Activated CD4-positive, CD25-positive, alpha-beta regulatory T cell (primary cell): ENCODE results near the gene VMO1.

Source experiments
- DNase-seq, 4 experiments: peaks; one replicate each; lab custom pipeline; 2025; lab: John Stamatoyannopoulos, UW

Gene VMO1

GRCh38 chr17:4800462-4801196, 14.5 kb upstream of the VMO1 start:
- DNase-seq: no peak

GRCh38 chr17:4796552-4796920, 10.4 kb upstream of the VMO1 start:
- DNase-seq: peak in 1 of 4 experiments; percentile 14

DNA sequence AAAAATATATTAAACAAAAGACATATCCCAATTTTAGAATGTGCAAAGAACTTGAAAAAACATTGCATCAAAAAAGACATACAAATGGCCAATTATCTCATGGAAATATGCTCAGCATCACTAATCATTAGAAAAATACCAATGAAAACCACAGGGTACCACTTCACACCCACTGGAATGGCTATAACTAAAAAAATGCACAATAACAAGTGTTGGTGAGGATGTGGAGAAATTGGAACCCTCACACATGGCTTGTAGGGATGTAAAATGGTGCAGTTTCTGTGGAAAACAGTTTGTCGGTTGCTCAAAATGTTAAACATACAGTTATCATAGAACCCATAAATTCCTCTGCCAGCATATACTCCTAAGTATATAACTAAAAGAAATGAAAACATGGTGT, 9.0 kb upstream of the VMO1 start:
- no peak for DNase-seq

DNA sequence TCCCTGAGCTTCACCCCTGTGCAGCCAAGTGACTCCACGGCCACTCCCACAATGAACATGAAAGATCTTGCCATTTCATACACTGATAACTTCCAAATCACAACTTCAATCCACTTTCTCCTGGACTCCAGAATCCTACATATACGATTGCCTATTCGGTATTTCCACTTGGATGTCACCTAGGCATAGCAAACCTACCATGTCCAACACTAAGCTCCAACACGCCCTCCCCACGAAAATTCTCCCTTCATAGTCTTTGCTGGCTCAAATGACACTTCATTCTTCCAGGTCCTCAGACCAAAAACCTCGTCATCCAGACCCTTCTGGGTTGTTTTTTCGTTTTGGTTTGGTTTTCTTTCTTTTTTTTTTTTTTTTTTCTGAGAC, 4.5 kb upstream of the VMO1 start:
- no peak for DNase-seq

GRCh38 chr17:4789951-4790704, 4.0 kb upstream of the VMO1 start:
- DNase-seq: peak; percentile 55 to 72 (median 61)

- no peak for DNase-seq
These were observed 3.5 kb upstream of the VMO1 start for GRCh38 chr17:4789701-4789950.

GRCh38 chr17:4788807-4789700, 2.9 kb upstream of the VMO1 start, which contains the start of gene GLTPD2:
Gene GLTPD2 (plus strand): TSS chr17:4788964. CDS start chr17:4789012, 48 bp downstream.
- no peak for DNase-seq

DNA sequence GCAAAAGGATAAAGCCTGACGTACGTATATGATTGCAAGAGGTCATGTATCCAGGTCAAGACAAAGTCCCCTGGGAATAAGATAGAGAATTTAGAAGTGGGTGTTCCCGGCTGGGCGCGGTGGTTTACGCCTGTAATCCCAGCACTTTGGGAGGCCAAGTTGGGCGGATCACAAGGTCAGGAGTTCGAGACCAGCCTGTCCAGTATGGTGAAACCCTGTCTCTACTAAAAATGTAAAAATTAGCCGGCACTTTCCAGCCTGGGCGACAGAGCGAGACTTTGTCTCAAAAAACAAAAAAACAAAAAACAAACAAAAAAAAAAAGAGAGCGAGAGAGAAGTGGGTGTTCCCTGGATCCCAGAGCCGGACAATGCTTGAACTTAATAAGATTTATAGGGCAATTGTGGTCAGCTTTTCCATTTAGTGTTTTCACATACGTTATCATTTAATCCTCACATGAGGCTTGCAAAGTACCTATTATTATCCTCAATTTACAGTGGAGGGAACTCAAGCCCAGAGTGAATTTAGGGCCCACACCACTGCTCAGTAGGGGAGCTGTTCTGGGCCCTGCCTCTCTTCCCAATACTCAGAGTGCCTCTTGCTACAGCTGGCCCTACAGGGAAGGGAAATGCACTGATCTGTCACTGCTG, 2.1 kb upstream of the VMO1 start:
- DNase-seq: no peak

- DNase-seq: no peak
These were observed 352 bp upstream of the VMO1 start for GRCh38 chr17:4786516-4786915.

GRCh38 chr17:4785311-4786105, 656 bp downstream of the VMO1 start:
- no peak for DNase-seq

DNA sequence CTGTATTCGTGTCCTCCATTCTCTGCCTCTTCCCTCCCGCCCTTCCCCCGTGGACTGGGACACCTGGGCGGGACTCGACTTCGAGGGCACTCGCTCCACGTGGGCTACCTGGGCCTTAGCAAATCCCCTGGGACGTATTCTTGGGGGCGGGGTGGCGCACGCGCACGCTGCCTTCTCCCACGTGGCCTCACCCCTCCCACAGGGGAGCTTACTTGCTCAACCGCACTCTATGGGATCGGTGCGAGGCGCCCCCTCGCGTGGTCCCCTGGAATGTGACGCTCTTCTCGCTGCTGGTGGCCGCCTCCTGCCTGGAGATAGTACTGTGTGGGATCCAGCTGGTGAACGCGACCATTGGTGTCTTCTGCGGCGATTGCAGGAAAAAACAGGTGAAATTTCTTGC, 3.5 kb downstream of the VMO1 start:
- no peak for DNase-seq

- no peak for DNase-seq
These were observed 5.7 kb downstream of the VMO1 start for GRCh38 chr17:4780325-4780955.

DNA sequence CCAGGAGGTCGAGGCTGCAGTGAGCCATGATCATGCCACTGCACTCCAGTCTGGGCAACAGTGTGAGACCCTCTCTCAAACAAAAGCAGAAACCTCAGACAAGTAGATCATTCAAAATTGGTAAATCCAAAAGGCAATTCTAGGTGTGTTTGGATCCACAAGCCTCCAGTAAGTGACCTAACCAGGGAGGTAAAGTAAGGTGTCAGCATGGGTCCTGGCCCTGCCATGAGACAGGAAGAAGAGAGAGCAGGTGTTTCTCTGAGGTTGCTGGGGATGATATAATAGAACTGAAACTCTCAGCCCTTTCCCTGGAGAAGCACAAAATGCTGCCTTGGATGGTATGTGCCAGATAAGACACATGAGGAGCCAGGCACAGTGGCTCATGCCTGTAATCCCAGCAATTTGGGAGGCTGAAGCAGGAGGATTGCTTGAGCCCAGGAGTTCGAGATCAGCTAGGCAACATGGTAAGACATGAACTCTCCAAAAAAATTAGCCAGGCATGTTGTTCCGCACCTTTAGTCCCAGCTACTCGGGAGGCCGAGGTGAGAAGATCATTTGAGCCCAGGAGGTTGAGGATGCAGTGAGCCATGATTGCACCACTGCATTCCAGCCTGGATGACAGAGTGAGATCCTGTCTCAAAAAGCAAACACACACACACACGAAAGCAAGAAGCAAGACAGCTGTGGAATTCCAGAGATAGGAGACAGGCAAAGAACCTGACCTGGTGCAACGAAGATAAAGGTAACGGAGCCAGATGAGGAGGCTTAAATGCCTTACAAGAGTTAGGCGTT, 8.0 kb downstream of the VMO1 start:
- DNase-seq: no peak

DNA sequence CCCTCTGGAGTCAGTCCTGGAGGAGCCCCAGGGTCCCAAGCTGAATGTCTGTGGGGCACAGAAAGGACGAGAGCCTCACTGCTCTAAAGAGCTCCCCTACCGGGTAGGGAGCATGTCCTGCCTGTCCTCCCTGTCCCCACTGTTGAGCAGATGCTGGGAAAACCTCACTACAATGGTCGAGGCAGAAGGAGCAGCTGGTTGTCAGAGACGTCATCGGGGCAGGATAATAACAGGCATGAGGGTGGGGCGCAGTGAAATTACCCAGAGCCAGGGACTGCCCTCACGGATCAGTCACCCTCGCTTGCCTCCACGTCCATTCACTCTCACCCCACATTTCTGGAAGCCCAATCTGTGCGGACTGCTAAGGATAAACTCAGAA, 13.9 kb downstream of the VMO1 start:
- no peak for DNase-seq

DNA sequence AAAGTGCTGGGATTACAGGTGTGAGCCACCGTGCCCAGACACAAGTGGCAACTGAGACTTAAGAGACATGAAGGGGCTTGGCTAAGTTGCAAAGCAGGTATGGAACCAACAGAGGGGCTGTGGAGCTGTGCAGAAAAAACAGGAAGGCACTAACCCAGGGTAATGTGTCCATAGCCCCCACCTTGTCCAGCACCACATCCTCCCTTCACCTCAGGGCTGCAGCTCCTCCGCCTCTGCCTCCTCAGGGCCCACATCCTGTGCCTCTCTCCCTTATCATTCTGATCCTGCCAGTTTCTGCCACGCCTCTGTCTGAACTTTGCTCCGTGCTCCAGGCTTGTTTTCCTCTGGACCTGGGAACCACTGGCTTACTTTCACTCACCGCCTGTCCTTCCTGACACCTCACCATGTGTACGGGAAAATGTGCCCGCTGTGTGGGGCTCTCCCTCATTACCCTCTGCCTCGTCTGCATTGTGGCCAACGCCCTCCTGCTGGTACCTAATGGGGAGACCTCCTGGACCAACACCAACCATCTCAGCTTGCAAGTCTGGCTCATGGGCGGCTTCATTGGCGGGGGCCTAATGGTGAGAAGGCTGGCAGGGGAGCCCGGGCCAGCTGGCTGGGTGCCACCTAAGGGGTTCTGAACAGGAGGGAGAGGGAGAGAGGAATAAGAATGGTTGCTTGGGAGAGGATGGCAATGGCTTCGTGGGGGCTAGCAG, 14.5 kb downstream of the VMO1 start, which contains the start of gene TM4SF5:
Gene TM4SF5, plus strand, starts transcription at position 368 of the 716 bp plus-strand sequence. Its CDS starts 37 bp downstream, at position 405.
- no peak for DNase-seq

DNA sequence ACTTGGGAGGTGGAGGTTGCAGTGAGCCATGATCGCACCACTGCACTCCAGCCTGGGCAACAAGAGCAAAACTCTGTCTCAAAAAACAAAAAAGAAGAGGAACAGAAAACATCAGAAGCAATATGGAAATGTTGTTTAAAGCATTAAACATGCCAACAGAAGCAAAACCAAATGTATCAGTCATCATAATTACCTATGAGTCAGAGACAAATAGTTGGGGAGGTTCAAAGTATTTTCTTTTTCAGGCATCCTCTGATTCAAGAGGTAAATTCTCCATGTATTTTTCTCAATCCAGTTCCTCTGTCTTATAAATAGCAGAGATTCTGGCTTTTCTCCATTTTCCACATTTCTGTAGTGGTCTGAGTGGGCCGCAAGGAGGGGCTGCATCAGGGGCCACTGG, 16.5 kb downstream of the VMO1 start:
- no peak for DNase-seq

- no peak for DNase-seq
These were observed 17.9 kb downstream of the VMO1 start for GRCh38 chr17:4768298-4768697.

GRCh38 chr17:4766723-4767122, 19.4 kb downstream of the VMO1 start:
- DNase-seq: no peak

DNA sequence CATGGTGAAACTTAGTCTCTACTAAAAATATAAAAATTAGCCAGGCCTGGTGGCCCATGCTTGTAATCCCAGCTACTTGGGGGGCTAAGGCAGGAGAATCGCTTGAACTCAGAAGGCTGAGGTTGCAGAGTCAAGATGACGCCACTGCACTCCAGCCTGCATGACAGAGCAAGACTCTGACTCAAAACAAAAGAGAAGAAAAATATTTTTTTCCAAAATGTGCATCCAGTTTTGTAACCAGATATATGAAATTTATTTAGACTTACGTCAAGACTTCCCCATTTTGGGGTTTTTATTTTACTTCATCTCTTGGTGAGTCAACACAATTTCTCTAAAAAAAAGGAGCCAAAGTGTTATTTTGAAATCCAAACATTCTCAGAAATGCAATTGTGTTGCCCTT, 20.0 kb downstream of the VMO1 start:
- no peak for DNase-seq
